Measurements from ENCODE around the gene HHLA2.

The HHLA2 gene

GRCh38 chr3:108398510-108398909, 102.2 kb downstream of the HHLA2 start:
- no peak for ATAC-seq
- TF ChIP-seq CSDC2 (CRISPR knock-in tag; IDR thresholded peaks at IDR 0.05) = no peak
- TF ChIP-seq ZNF565 (CRISPR knock-in tag; conservative IDR thresholded peaks at IDR 0.05; ENCODE audit: low read depth) = no peak
- TF ChIP-seq TCF4 (CRISPR knock-in tag; IDR thresholded peaks at IDR 0.05; ENCODE audit: borderline replicate concordance) = no peak
- TF ChIP-seq ISL1 (CRISPR knock-in tag; IDR thresholded peaks at IDR 0.05) = no peak
- TF ChIP-seq BACH2 (CRISPR knock-in tag; IDR thresholded peaks at IDR 0.05; ENCODE audit: borderline replicate concordance) = no peak
- no peak for TF ChIP-seq PPARA (CRISPR knock-in tag; IDR thresholded peaks at IDR 0.05; ENCODE audit: borderline replicate concordance)
- TF ChIP-seq, protein P1, sequence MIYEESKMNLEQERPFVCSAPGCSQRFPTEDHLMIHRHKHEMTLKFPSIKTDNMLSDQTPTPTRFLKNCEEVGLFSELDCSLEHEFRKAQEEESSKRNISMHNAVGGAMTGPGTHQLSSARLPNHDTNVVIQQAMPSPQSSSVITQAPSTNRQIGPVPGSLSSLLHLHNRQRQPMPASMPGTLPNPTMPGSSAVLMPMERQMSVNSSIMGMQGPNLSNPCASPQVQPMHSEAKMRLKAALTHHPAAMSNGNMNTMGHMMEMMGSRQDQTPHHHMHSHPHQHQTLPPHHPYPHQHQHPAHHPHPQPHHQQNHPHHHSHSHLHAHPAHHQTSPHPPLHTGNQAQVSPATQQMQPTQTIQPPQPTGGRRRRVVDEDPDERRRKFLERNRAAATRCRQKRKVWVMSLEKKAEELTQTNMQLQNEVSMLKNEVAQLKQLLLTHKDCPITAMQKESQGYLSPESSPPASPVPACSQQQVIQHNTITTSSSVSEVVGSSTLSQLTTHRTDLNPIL (CRISPR knock-in tag; IDR thresholded peaks at IDR 0.05; ENCODE audit: low read depth) = no peak
- TF ChIP-seq, protein P2, sequence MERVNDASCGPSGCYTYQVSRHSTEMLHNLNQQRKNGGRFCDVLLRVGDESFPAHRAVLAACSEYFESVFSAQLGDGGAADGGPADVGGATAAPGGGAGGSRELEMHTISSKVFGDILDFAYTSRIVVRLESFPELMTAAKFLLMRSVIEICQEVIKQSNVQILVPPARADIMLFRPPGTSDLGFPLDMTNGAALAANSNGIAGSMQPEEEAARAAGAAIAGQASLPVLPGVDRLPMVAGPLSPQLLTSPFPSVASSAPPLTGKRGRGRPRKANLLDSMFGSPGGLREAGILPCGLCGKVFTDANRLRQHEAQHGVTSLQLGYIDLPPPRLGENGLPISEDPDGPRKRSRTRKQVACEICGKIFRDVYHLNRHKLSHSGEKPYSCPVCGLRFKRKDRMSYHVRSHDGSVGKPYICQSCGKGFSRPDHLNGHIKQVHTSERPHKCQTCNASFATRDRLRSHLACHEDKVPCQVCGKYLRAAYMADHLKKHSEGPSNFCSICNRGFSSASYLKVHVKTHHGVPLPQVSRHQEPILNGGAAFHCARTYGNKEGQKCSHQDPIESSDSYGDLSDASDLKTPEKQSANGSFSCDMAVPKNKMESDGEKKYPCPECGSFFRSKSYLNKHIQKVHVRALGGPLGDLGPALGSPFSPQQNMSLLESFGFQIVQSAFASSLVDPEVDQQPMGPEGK (CRISPR knock-in tag; IDR thresholded peaks at IDR 0.05; ENCODE audit: borderline replicate concordance) = no peak
- TF ChIP-seq GLIS3 (CRISPR knock-in tag; IDR thresholded peaks at IDR 0.05) = no peak
- no peak for TF ChIP-seq ARNTL (CRISPR knock-in tag; IDR thresholded peaks at IDR 0.05; ENCODE audit: borderline replicate concordance, low read depth)
- no peak for TF ChIP-seq ZFP3 (CRISPR knock-in tag; IDR thresholded peaks at IDR 0.05)
- TF ChIP-seq ESRRG (CRISPR knock-in tag; IDR thresholded peaks at IDR 0.05) = no peak
- TF ChIP-seq TOX (CRISPR knock-in tag; IDR thresholded peaks at IDR 0.05; ENCODE audit: borderline replicate concordance) = no peak
- TF ChIP-seq, protein P3, sequence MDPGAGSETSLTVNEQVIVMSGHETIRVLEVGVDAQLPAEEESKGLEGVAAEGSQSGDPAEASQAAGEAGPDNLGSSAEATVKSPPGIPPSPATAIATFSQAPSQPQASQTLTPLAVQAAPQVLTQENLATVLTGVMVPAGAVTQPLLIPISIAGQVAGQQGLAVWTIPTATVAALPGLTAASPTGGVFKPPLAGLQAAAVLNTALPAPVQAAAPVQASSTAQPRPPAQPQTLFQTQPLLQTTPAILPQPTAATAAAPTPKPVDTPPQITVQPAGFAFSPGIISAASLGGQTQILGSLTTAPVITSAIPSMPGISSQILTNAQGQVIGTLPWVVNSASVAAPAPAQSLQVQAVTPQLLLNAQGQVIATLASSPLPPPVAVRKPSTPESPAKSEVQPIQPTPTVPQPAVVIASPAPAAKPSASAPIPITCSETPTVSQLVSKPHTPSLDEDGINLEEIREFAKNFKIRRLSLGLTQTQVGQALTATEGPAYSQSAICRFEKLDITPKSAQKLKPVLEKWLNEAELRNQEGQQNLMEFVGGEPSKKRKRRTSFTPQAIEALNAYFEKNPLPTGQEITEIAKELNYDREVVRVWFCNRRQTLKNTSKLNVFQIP (CRISPR knock-in tag; IDR thresholded peaks at IDR 0.05; ENCODE audit: borderline replicate concordance, low read depth) = no peak
- no peak for TF ChIP-seq RARB (CRISPR knock-in tag; IDR thresholded peaks at IDR 0.05)
- no peak for TF ChIP-seq ZNF8 (CRISPR knock-in tag; IDR thresholded peaks at IDR 0.05)
- TF ChIP-seq OSR1 (CRISPR knock-in tag; IDR thresholded peaks at IDR 0.05) = no peak
- no peak for TF ChIP-seq ZC3H10 (CRISPR knock-in tag; IDR thresholded peaks at IDR 0.05)
- no peak for TF ChIP-seq SNAI2 (CRISPR knock-in tag; IDR thresholded peaks at IDR 0.05)

DNA sequence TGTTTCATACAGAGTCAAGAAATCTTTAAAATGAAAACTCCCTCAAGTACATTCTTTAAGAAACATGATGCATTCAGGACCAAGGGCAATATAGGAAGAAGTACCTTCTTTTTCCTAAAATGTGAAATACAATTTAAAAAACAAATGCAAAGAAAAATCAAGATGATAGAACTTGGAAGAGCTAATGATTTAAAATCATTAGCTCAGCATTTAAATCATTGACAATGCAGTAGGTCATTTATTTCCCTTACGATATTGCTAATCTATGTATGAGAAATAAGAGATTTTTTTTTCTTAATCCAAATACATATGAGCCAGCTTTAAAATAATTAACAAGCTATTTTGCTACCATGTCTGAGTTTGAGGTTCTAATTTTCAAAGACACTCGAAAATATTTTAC, 105.5 kb downstream of the HHLA2 start:
- ATAC-seq = no peak
- TF ChIP-seq TOX (CRISPR knock-in tag; IDR thresholded peaks at IDR 0.05; ENCODE audit: borderline replicate concordance) = no peak
- no peak for TF ChIP-seq OSR1 (CRISPR knock-in tag; IDR thresholded peaks at IDR 0.05)
- TF ChIP-seq, protein P4, sequence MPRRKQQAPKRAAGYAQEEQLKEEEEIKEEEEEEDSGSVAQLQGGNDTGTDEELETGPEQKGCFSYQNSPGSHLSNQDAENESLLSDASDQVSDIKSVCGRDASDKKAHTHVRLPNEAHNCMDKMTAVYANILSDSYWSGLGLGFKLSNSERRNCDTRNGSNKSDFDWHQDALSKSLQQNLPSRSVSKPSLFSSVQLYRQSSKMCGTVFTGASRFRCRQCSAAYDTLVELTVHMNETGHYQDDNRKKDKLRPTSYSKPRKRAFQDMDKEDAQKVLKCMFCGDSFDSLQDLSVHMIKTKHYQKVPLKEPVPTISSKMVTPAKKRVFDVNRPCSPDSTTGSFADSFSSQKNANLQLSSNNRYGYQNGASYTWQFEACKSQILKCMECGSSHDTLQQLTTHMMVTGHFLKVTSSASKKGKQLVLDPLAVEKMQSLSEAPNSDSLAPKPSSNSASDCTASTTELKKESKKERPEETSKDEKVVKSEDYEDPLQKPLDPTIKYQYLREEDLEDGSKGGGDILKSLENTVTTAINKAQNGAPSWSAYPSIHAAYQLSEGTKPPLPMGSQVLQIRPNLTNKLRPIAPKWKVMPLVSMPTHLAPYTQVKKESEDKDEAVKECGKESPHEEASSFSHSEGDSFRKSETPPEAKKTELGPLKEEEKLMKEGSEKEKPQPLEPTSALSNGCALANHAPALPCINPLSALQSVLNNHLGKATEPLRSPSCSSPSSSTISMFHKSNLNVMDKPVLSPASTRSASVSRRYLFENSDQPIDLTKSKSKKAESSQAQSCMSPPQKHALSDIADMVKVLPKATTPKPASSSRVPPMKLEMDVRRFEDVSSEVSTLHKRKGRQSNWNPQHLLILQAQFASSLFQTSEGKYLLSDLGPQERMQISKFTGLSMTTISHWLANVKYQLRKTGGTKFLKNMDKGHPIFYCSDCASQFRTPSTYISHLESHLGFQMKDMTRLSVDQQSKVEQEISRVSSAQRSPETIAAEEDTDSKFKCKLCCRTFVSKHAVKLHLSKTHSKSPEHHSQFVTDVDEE (CRISPR knock-in tag; IDR thresholded peaks at IDR 0.05) = no peak

- TF ChIP-seq, protein P2 (CRISPR knock-in tag; IDR thresholded peaks at IDR 0.05; ENCODE audit: borderline replicate concordance) = no peak
- TF ChIP-seq ISL1 (CRISPR knock-in tag; IDR thresholded peaks at IDR 0.05) (no peak), ZFP30 (CRISPR knock-in tag; IDR thresholded peaks at IDR 0.05) (no peak), TCF4 (CRISPR knock-in tag; IDR thresholded peaks at IDR 0.05; ENCODE audit: borderline replicate concordance) (no peak)
- peak; percentile 40 for ATAC-seq
Measured at GRCh38 chr3:108403198-108403597, 106.8 kb downstream of the HHLA2 start.

All from SK-N-SH treated with all-trans-retinoic acid at 6 μM for 48 hours (cell line).